Fibroblast of upper back skin (primary cell): ENCODE data around the gene YPEL3.

Experiments used
- DNase-seq: peaks from one replicate; pipeline ENCODE4 v3.0.0-alpha.2; 2013

YPEL3 gene

DNA sequence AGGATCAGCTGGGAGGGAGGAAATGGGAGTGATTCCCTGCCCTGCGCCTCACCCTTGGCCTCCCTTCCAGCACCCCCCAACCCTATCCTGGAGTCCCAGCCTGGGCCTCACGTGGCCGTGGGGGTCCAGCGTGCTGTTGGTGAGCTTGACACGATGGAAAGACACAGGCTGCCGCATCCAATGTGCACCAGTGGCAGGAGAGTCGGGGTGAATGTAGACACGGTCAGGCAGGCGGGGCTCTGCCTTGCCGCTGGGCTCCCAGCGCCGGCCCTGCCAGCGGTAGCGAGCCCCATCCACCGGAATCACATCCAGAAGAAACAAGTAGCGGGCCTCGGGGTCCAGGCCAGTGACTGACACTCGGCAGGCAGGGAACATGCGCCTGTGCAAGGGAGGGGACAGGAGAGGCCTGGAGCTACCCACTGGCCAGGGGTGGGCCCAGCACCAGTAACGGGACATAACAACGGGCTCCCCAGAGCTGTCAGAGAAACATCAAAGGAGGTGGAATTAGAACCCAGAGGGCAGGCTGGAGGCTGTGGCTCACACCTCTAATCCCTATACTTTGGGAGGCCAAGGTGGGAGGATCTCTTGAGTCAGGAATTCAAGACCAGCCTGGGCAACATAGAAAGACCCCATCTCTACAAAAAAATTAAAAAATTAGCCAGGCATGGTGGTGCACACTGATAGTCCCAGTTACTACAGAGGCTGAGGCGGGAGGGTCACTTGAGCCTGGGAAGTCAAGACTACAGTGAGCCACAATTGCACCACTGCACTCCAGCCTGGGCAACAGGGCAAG is 7.0 kb downstream of the YPEL3 start:
- no peak for DNase-seq

DNA sequence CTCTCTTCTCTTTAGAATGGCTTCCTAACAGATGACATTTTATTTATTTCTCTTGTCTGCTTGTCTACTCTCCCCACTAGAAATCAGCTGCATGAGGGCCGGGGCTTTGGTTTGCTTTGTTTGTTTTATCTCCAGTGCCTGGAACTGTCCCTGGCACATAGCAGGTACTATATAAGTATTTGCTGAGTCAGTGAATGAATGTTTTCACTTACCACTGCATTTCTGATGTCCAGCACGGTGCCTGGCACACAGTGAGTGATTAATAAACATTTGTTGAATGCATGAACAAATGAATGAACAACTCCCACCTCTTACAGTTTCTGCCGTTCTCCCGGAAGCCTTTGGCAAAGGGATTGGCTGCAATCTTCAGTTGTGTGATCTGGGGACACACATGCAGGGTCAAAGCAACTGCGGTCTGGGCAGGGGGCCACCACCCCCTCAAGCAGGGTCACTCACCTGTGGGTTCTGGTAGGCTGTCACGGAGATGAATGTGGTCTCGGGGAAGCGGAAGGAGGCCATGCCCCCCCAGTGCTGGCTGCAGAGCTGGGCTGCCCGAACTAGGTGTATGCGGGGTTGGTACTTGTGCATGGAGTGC is 7.7 kb downstream of the YPEL3 start:
- no peak for DNase-seq

- DNase-seq: no peak
These were observed 8.7 kb downstream of the YPEL3 start for GRCh38 chr16:30087181-30087898.

DNA sequence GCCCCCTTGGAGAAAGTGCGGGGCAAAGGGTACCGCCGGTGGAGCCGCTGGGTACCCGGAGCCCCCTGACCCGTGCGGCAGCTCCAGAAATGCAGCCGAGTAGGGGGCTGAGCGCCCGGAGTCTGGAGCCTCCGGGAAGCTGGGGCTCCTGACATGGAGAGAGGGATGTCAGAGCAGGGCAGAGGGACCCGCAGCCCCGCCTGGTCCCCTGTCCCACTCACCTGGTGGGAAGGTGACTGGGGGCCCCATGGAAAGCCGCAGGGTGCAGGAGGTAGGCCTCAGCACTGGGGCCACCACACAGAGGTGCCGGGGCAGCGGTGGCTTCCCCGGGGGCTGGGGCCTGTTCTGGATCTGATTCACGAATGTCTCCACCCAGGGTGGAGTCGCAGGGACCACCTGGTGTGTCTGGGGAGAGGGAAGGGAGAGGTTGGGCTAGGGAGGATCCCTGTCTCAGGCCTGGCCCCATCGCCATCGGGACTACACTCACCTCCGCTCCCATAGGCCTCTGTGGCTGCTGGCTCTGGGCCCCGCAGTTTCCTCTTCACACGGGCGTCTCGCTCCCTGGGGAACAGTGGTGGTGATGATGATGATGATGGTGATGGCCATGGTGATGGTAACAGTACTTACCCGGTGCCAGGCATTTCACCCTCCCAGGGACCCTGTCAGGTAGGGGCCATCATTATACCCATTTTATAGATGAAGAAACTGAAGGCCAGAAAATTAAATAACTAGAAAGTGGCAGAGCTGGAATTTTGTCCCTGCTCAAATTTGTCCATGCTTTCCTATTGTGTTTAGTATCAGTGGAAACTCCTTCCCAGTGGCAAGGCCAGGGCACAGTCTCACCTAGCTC is 9.5 kb downstream of the YPEL3 start:
- DNase-seq: no peak

DNA sequence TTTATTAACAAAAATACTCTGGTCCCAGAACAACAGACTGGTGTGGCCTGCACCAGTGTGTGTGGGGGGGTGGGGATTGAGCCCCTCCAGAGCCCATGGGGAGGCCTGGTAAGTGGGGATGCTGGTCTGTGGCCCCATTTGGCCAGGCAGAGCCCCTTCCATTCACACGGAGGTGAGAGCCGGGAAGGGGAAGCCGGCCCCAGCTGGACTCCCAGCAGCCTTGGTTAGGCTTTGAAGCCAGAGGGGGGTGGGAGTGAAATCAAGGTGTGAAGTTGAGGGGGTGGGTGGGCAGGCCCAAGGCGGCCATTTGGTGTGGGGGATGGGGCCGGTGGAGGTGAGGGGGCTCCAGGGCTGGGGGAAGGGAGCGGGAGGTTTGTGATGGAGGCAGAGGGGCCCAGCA is 10.2 kb downstream of the YPEL3 start:
- DNase-seq: no peak

- no peak for DNase-seq
These were observed 10.8 kb downstream of the YPEL3 start for GRCh38 chr16:30085247-30085646.

GRCh38 chr16:30084816-30085159 is 11.2 kb downstream of the YPEL3 start:
- no peak for DNase-seq

DNA sequence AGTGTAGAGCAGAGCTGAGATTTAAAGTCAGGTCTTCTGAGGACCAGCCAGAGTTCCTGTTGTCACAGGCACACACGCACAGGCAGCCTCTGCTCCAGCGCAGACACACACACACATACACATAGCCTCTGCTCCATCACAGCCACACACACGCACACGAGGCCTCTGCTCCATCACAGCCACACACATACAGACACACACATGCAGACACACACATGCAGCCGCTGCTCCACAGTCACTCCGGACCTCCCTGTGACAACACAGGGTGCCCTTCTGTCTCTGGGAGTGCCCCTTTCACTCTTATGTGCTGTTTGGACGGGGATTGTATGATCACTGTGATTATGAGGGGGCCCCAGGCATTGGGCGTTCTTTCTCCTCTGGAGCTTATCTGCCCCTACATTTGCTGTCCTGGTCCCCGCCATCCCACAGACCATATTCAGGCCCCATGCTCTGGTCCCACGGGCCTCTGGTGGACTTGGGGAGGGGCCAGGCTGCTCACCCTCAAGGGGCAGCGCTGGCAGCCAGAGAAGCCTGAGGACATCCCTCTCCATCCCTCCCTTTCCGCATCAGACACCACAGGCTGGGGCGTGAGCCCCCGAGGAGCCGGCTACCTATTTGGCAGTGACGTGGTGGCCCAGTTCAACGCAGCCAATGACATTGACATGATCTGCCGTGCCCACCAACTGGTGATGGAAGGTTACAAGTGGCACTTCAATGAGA is 11.8 kb downstream of the YPEL3 start:
- DNase-seq: no peak

DNA sequence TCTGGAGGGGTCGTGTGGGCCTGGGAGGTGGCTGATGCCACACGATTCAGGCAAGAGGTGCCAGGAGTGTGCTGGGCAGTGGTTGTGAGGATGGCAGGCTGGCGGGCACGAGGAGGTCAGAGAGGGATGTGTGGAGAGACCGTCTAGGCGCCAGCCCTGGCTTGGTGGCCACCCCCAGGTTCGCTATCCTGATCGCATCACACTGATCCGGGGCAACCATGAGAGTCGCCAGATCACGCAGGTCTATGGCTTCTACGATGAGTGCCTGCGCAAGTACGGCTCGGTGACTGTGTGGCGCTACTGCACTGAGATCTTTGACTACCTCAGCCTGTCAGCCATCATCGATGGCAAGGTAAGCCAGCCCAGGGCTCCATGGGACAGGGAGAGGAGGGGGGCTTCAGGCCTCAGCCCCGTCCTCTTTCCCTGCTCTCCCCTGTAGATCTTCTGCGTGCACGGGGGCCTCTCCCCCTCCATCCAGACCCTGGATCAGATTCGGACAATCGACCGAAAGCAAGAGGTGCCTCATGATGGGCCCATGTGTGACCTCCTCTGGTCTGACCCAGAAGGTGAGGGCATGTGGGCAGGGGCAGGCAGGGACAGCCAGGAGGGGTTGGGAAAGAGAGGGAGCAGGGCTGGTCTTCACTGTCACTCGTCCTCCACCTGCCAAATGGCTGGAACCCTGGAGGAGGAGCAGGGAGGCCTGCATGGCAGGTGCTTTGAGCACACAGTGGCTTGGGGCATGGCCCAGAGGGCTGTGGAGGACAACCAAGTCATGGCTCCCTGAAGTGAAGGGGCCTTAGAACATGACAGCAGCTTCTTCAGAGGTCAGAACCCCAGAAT is 12.6 kb downstream of the YPEL3 start:
- no peak for DNase-seq

DNA sequence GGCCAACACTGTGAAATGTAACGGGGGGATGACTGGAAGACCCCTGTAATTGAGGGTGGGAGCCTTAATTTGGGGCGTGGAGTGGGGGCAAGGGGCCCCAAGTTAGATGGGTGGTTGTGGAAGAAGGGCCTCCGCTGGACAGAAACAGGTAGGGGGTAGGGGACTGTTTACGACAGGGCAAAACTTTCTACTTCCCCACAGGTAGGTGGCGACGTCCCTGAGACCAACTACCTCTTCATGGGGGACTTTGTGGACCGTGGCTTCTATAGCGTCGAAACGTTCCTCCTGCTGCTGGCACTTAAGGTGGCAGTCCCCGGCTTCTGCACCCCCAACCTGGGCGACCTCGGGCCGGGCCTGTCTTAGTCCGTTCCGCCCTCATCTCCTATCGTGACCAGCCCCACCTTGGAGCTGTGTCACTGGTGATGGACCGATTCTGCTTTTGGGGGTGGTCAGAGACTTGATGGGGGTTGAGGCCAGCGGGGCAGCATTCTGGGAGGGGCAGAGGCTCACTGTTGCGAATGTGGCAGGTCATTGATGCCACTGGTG is 13.4 kb downstream of the YPEL3 start:
- no peak for DNase-seq

DNA sequence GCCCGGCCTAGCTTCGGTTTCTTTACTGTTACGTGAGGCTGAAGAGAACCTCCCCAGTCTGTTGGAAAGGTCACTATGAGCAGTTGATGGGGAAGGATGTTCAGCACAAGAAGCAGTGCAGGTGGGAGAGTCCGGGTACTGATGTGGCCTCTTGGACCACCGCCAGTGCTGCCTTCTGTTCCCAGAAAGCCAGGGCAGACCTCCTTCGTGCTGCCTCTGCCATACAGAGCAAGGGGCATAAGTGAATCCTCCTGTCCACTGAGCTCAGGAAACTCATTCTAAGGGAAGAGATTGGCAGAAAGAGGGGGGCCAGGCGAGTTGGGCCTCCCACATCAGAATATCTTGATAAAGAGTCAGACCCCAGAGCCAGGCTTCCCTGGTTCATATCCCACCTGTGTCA is 16.5 kb downstream of the YPEL3 start:
- DNase-seq: no peak

GRCh38 chr16:30078744-30079143 is 17.3 kb downstream of the YPEL3 start:
- no peak for DNase-seq

- DNase-seq: no peak
These were observed 18.4 kb downstream of the YPEL3 start for GRCh38 chr16:30077656-30078055.

DNA sequence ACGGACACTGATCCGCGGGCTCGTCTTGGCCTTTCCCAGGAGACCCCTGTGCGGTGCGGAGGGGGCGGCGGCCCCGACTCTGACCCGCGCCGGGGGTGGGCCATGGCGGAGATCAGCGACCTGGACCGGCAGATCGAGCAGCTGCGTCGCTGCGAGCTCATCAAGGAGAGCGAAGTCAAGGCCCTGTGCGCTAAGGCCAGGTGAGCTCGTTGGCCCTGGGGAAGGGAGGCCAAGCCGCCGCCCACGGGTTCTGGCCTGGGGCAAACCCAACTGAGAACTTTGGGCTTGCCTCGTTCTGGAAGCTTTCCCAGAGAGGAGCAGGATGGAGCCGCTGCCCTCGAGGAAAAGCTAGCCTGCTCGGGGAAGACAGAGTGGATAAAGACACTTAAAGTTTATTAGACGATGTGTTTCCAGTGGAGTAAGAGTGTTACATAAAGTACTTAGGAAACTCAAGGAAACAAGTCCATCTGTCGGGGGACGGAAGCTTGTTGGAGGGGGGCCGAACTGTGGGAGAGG is 19.7 kb downstream of the YPEL3 start:
- no peak for DNase-seq

- DNase-seq: peak; percentile 86
These were observed 20.3 kb downstream of the YPEL3 start, which contains the start of gene PPP4C for GRCh38 chr16:30075503-30076275. Gene PPP4C, plus strand, starts transcription at chr16:30075994. Its CDS starts 384 bp downstream, at chr16:30076378.

GRCh38 chr16:30070490-30070889 is 25.5 kb downstream of the YPEL3 start:
- no peak for DNase-seq

GRCh38 chr16:30069611-30070462 is 26.2 kb downstream of the YPEL3 start:
- no peak for DNase-seq

GRCh38 chr16:30068750-30069610 is 27.0 kb downstream of the YPEL3 start:
- peak; percentile 29 for DNase-seq
